ENCODE results near the gene KLRC4. TPM values are rescaled to one million over a fixed set of nuclear protein-coding genes. Genes with fewer than 3 reads are reported as not detected.
A peak's percentile ranks its signal among the peaks of the same experiment; 100 is the strongest.
"Not testable (repeated sequence)": the region's sequence is repeated elsewhere in the genome, so short reads cannot be mapped to it uniquely, and the experiment has no call there.

KLRC4 gene
- total and polyA plus RNA-seq, 2 donors from 2014 or later = 1.4 TPM; not detected in 1

- Histone ChIP-seq H3K36me3 (ENCODE audit: control insufficient read depth in 2 of 3, insufficient read depth in 3 of 3, low read length in 3 of 3) (no peaks in the 10 kb centered on the region), H3K9me3 (ENCODE audit: control insufficient read depth in 2 of 3, insufficient read depth in 1 of 3, low read length in 3 of 3) (no peaks in the 10 kb centered on the region), H3K27ac (ENCODE audit: low read depth in 2 of 2, low read length in 2 of 2) (no peak overlapping the region), H3K27me3 (ENCODE audit: control insufficient read depth, insufficient read depth, low read length) (no peaks in the 10 kb centered on the region), H3K4me3 (ENCODE audit: low read length in 3 of 3) (no peak overlapping the region), H3K9ac (ENCODE audit: low read length in 3 of 3) (no peak overlapping the region), H3K4me1 (ENCODE audit: control insufficient read depth in 2 of 3, insufficient read depth in 2 of 3, low read depth in 1 of 3, low read length in 3 of 3) (no peaks in the 10 kb centered on the region)
- DNase-seq (no peak), FAIRE-seq (no peak)
- TF ChIP-seq CTCF (IDR thresholded peaks at IDR 0.05; ENCODE audit: borderline replicate concordance, extremely low read depth, insufficient read depth) = no peak
- intact Hi-C loops (cut with DNase I) = no loop called here
Observed at GRCh38 chr12:10385166-10385613, 24.4 kb downstream of the KLRC4 start.

- Histone ChIP-seq H3K4me3 (ENCODE audit: low read length in 3 of 3) (no peak overlapping the region), H3K4me1 (ENCODE audit: control insufficient read depth in 2 of 3, insufficient read depth in 2 of 3, low read depth in 1 of 3, low read length in 3 of 3) (no peaks in the 10 kb centered on the region), H3K36me3 (ENCODE audit: control insufficient read depth in 2 of 3, insufficient read depth in 3 of 3, low read length in 3 of 3) (no peaks in the 10 kb centered on the region), H3K9me3 (ENCODE audit: control insufficient read depth in 2 of 3, insufficient read depth in 1 of 3, low read length in 3 of 3) (no peaks in the 10 kb centered on the region), H3K9ac (ENCODE audit: low read length in 3 of 3) (no peak overlapping the region), H3K27ac (ENCODE audit: low read depth in 2 of 2, low read length in 2 of 2) (no peak overlapping the region), H3K27me3 (ENCODE audit: control insufficient read depth, insufficient read depth, low read length) (no peaks in the 10 kb centered on the region)
- intact Hi-C loops (cut with DNase I) = no loop called here
- DNase-seq (no peak), FAIRE-seq (no peak)
- no peak for TF ChIP-seq CTCF (IDR thresholded peaks at IDR 0.05; ENCODE audit: borderline replicate concordance, extremely low read depth, insufficient read depth)
Observed at GRCh38 chr12:10384191-10384590, 25.4 kb downstream of the KLRC4 start.

- H3K27ac ChIP-seq (ENCODE audit: low read depth in 2 of 2, low read length in 2 of 2) = no peak overlapping the region
- no peak overlapping the region for H3K4me3 ChIP-seq (ENCODE audit: low read length in 3 of 3)
- H3K9ac ChIP-seq (ENCODE audit: low read length in 3 of 3) = no peak overlapping the region
- no peaks in the 10 kb centered on the region for H3K27me3 ChIP-seq (ENCODE audit: control insufficient read depth, insufficient read depth, low read length)
- no peaks in the 10 kb centered on the region for H3K9me3 ChIP-seq (ENCODE audit: control insufficient read depth in 2 of 3, insufficient read depth in 1 of 3, low read length in 3 of 3)
- no peak for TF ChIP-seq CTCF (IDR thresholded peaks at IDR 0.05; ENCODE audit: borderline replicate concordance, extremely low read depth, insufficient read depth)
- H3K4me1 ChIP-seq (ENCODE audit: control insufficient read depth in 2 of 3, insufficient read depth in 2 of 3, low read depth in 1 of 3, low read length in 3 of 3) = no peaks in the 10 kb centered on the region
- H3K36me3 ChIP-seq (ENCODE audit: control insufficient read depth in 2 of 3, insufficient read depth in 3 of 3, low read length in 3 of 3) = no peaks in the 10 kb centered on the region
- peak in 1 of 5 donors; percentile 35 for DNase-seq
- FAIRE-seq = no peak
- intact Hi-C loops (cut with DNase I) = no loop called here
Observed at GRCh38 chr12:10381928-10382628, 27.5 kb downstream of the KLRC4 start.

GRCh38 chr12:10378737-10379136 is 30.8 kb downstream of the KLRC4 start:
- not testable (repeated sequence) for H3K36me3 ChIP-seq (ENCODE audit: control insufficient read depth in 2 of 3, insufficient read depth in 3 of 3, low read length in 3 of 3); FAIRE-seq

More at GRCh38 chr12:10378737-10379136, 30.8 kb downstream of the KLRC4 start:
- DNase-seq; H3K4me3 ChIP-seq (ENCODE audit: low read length in 3 of 3); H3K27ac ChIP-seq (ENCODE audit: low read depth in 2 of 2, low read length in 2 of 2); H3K27me3 ChIP-seq (ENCODE audit: control insufficient read depth, insufficient read depth, low read length); H3K9me3 ChIP-seq (ENCODE audit: control insufficient read depth in 2 of 3, insufficient read depth in 1 of 3, low read length in 3 of 3); intact Hi-C loops (cut with DNase I); H3K4me1 ChIP-seq (ENCODE audit: control insufficient read depth in 2 of 3, insufficient read depth in 2 of 3, low read depth in 1 of 3, low read length in 3 of 3); H3K9ac ChIP-seq (ENCODE audit: low read length in 3 of 3): not testable (repeated sequence)
